ENCODE measurements around the gene ARHGEF19. TPM values are rescaled to one million over a fixed set of nuclear protein-coding genes. Genes with fewer than 3 reads are reported as not detected.

Gene ARHGEF19
- total and polyA plus RNA-seq, 2 of the 13 experiments (the other 11 are each of a cell fraction or from before 2014, with no cell fraction given) = 1.7 to 1.8 TPM

DNA sequence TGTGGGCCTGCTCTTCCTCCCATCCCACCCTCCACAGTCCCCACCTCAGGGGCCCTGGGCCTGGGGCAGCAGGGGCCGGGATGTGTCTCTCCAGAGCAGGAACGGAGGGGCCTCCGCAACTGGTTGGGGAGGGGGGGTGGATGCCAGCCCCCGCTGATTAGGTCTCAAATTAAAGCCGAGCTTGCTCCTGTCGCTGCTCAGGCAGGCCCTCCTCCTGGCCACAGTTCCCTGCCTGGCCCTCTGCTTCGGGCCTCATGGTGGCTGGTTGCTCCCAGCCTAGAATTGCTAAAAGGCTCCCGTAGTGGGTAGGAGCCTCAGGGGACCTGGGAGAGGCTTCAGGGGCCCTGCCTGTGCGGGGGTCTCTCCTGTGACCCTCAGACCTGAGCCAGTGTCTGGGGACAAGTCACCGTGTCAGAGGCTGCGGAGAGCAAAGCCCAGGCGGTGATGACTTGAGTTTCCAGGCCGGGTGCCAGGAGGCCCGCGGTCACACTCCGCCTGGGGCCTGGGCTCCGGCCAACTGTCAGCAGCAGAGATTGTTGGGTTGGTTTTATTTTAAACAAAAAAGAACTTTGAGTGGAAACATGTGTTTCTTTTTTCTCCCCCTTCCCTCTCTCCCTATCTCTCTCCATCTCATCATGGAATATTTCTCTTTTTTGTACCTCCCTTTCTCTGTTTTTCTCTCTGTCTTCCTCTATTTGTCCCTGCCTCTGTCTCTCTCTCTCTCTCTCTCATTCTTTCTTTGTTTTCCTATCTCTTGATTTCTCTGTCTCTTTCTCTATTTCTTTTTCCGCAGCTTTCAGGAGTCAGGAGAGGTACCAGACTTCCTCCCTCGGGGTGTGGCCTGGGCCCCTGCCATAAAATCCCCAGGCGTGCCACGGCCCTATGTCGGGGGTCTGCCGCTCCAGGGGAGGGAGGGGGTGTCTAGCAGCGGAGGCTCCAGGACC is 36.6 kb downstream of the ARHGEF19 start (continued):
- TF ChIP-seq, protein P1, sequence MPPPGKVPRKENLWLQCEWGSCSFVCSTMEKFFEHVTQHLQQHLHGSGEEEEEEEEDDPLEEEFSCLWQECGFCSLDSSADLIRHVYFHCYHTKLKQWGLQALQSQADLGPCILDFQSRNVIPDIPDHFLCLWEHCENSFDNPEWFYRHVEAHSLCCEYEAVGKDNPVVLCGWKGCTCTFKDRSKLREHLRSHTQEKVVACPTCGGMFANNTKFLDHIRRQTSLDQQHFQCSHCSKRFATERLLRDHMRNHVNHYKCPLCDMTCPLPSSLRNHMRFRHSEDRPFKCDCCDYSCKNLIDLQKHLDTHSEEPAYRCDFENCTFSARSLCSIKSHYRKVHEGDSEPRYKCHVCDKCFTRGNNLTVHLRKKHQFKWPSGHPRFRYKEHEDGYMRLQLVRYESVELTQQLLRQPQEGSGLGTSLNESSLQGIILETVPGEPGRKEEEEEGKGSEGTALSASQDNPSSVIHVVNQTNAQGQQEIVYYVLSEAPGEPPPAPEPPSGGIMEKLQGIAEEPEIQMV (CRISPR knock-in tag; IDR thresholded peaks at IDR 0.05; ENCODE audit: low read depth) = no peak
- TF ChIP-seq IRF2 (CRISPR knock-in tag; IDR thresholded peaks at IDR 0.05) (no peak), SRY (CRISPR knock-in tag; IDR thresholded peaks at IDR 0.05) (no peak), ZNF781 (CRISPR knock-in tag; IDR thresholded peaks at IDR 0.05; ENCODE audit: borderline replicate concordance, not compliant biosample characterization) (no peak), ZNF839 (CRISPR knock-in tag; IDR thresholded peaks at IDR 0.05; ENCODE audit: borderline replicate concordance) (peak; percentile 64; the same call in 1 of the 2 replicates), TCF7 (IDR thresholded peaks at IDR 0.05; ENCODE audit: low read depth) (no peak), ZBTB8A (CRISPR knock-in tag; IDR thresholded peaks at IDR 0.05; ENCODE audit: borderline replicate concordance, low read depth) (no peak), ESRRA (CRISPR knock-in tag; IDR thresholded peaks at IDR 0.05; ENCODE audit: low read depth) (no peak), HNRNPK (IDR thresholded peaks at IDR 0.05; ENCODE audit: low read depth, low read length, poor library complexity, severe bottlenecking) (no peak), KLF12 (CRISPR knock-in tag; IDR thresholded peaks at IDR 0.05; ENCODE audit: borderline replicate concordance) (no peak), SKI (IDR thresholded peaks at IDR 0.05; ENCODE audit: partially characterized antibody) (no peak), ZNF567 (CRISPR knock-in tag; IDR thresholded peaks at IDR 0.05; ENCODE audit: borderline replicate concordance) (peak; percentile 41; the same call in 1 of the 2 replicates), FOXO1 (CRISPR knock-in tag; IDR thresholded peaks at IDR 0.05) (no peak), SALL1 (CRISPR knock-in tag; IDR thresholded peaks at IDR 0.05) (peak; percentile 62), FOXC1 (CRISPR knock-in tag; IDR thresholded peaks at IDR 0.05; ENCODE audit: borderline replicate concordance) (peak; percentile 67; the same call in 1 of the 2 replicates), ZNF749 (CRISPR knock-in tag; IDR thresholded peaks at IDR 0.05; ENCODE audit: borderline replicate concordance) (no peak)
- TF ChIP-seq, protein P2, sequence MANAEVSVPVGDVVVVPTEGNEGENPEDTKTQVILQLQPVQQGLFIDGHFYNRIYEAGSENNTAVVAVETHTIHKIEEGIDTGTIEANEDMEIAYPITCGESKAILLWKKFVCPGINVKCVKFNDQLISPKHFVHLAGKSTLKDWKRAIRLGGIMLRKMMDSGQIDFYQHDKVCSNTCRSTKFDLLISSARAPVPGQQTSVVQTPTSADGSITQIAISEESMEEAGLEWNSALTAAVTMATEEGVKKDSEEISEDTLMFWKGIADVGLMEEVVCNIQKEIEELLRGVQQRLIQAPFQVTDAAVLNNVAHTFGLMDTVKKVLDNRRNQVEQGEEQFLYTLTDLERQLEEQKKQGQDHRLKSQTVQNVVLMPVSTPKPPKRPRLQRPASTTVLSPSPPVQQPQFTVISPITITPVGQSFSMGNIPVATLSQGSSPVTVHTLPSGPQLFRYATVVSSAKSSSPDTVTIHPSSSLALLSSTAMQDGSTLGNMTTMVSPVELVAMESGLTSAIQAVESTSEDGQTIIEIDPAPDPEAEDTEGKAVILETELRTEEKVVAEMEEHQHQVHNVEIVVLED (CRISPR knock-in tag; IDR thresholded peaks at IDR 0.05; ENCODE audit: borderline replicate concordance) = no peak
- TF ChIP-seq, protein P3, sequence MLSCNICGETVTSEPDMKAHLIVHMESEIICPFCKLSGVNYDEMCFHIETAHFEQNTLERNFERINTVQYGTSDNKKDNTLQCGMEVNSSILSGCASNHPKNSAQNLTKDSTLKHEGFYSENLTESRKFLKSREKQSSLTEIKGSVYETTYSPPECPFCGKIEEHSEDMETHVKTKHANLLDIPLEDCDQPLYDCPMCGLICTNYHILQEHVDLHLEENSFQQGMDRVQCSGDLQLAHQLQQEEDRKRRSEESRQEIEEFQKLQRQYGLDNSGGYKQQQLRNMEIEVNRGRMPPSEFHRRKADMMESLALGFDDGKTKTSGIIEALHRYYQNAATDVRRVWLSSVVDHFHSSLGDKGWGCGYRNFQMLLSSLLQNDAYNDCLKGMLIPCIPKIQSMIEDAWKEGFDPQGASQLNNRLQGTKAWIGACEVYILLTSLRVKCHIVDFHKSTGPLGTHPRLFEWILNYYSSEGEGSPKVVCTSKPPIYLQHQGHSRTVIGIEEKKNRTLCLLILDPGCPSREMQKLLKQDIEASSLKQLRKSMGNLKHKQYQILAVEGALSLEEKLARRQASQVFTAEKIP (CRISPR knock-in tag; IDR thresholded peaks at IDR 0.05; ENCODE audit: borderline replicate concordance) = no peak
- TF ChIP-seq, protein P4, sequence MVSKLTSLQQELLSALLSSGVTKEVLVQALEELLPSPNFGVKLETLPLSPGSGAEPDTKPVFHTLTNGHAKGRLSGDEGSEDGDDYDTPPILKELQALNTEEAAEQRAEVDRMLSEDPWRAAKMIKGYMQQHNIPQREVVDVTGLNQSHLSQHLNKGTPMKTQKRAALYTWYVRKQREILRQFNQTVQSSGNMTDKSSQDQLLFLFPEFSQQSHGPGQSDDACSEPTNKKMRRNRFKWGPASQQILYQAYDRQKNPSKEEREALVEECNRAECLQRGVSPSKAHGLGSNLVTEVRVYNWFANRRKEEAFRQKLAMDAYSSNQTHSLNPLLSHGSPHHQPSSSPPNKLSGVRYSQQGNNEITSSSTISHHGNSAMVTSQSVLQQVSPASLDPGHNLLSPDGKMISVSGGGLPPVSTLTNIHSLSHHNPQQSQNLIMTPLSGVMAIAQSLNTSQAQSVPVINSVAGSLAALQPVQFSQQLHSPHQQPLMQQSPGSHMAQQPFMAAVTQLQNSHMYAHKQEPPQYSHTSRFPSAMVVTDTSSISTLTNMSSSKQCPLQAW (CRISPR knock-in tag; IDR thresholded peaks at IDR 0.05) = 0 out of 2 replicates have a peak, but pooled peaks have one; percentile 24

Data from HepG2 (cell line).